Central memory CD8-positive, alpha-beta T cell (primary cell): ENCODE data around the gene POMGNT1.

Experiments
- ATAC-seq: fragments of 150-1000 bp; cut with Tn5 transposase; replicated peaks from 2 replicates; pipeline ENCODE4 v1.10.0; 2022; ENCODE audit warnings: mild to moderate bottlenecking, moderate FRiP score, moderate number of reproducible peaks; ENCODE audit not compliant: poor library complexity, severe bottlenecking; ENCODE audit errors: extremely low read depth
- DNase-seq, 2 donors: peaks; one replicate each; pipeline ENCODE4 v3.0.0; 2021; ENCODE audit warnings: low spot score in 2 of 2
- H3K27ac Mint-ChIP-seq: one replicate; pipeline ENCODE4 v1.8.0; 2022; ENCODE audit warnings: low read depth, mild to moderate bottlenecking, moderate library complexity, mixed read lengths
- H3K27me3 Mint-ChIP-seq: one replicate; pipeline ENCODE4 v1.8.0; 2022; ENCODE audit warnings: mixed read lengths
- H3K36me3 Mint-ChIP-seq: one replicate; pipeline ENCODE4 v1.8.0; 2022; ENCODE audit warnings: mild to moderate bottlenecking, moderate library complexity, mixed read lengths; ENCODE audit not compliant: insufficient read depth
- H3K4me1 Mint-ChIP-seq: one replicate; pipeline ENCODE4 v1.8.0; 2022; ENCODE audit warnings: mixed read lengths
- H3K4me3 Mint-ChIP-seq: one replicate; pipeline ENCODE4 v1.8.0; 2022; ENCODE audit warnings: mild to moderate bottlenecking, moderate library complexity, mixed read lengths
- H3K9me3 Mint-ChIP-seq: one replicate; pipeline ENCODE4 v1.8.0; 2022; ENCODE audit warnings: mixed read lengths

POMGNT1 gene

DNA sequence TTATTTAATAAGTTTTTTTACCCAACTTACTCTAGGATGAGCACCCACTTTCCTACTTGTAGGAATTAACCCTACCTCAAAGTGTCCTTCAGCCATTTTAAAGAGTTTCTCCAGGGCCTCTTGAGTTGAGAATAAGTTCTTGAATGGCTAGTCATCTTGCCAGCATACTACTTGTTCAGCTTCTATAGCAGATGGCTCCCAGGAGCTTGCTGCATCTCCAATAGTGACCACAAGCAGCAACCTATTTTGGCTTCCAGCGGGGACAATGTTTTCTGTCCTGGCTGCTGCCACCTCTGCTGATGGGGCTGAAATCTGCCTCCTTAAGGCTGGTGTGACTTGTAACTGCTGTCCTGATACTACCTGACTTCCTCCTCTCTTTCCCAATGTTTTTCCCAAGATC lies 45.0 kb downstream of the POMGNT1 start:
- DNase-seq (no peak), ATAC-seq (no peak)
- Mint-ChIP-seq H3K27me3 (no peaks in the 10 kb centered on the region), H3K4me3 (no peak overlapping the region), H3K27ac (no peak overlapping the region), H3K4me1 (no peaks in the 10 kb centered on the region), H3K9me3 (no peaks in the 10 kb centered on the region), H3K36me3 (peaks cover 4% of the 10 kb centered on the region)

DNA sequence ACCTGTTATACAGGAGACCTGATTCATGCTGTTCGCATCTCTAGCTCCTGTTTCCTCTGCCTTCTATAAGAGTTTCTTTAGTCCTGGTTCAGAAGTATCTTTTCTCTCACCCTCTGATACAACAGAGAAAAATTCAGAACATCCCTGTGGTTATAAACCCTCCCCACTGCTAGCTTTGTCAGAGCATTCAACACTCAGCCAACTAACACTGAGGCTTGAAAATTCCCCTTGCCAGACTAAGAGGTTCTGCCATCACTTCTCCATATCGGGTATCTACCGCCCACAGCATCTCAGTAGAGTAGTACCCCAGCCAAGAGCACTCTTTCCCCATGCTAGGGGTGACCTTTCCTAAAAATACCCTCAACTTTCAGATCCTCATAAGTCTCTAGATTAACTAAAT lies 46.2 kb downstream of the POMGNT1 start:
- Mint-ChIP-seq H3K4me3 (no peak overlapping the region), H3K4me1 (no peaks in the 10 kb centered on the region), H3K36me3 (peaks cover 4% of the 10 kb centered on the region), H3K27me3 (no peaks in the 10 kb centered on the region), H3K27ac (no peak overlapping the region), H3K9me3 (no peaks in the 10 kb centered on the region)
- DNase-seq (no peak), ATAC-seq (no peak)

DNA sequence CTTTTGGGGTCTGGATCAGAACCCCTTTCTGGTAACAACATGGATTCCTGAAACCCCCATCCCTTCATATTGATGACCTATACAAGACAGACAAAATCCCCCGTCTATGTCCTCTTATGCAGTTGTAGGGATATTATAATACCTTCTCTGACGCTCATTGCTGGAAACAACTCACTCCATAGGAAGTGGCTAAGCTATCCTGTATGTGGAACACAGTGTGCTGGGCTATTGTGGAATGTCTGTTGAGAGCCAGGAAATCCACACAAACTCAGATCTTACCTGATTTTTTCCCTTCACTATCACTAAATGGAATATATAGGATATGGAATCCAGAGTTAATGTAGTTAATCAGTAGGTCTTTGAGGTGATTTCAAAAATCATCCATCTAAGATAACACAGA lies 48.1 kb downstream of the POMGNT1 start:
- Mint-ChIP-seq H3K27me3 (no peaks in the 10 kb centered on the region), H3K4me1 (no peaks in the 10 kb centered on the region), H3K27ac (no peak overlapping the region), H3K36me3 (peaks cover 4% of the 10 kb centered on the region), H3K9me3 (no peaks in the 10 kb centered on the region), H3K4me3 (no peak overlapping the region)
- DNase-seq (no peak), ATAC-seq (no peak)

DNA sequence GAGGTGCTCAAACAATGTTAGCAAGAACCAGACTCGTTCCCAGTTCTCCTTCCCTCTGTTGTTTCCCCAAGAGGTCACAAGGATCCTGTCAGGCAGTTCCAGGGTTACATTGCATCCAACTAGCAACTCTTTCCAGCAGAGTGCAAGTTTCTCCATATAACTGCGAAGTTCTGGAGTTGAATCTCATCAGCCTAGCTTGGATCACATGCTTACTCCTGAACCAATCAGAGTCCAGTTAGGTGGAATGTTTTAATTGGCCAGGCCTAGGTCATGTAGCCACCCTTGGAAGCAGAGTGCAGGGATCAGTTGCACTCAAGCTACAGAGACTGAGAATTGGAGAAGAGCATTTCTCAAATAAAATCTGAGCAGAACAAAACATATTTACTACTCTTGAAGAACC lies 49.9 kb downstream of the POMGNT1 start:
- no peak overlapping the region for H3K27ac Mint-ChIP-seq
- H3K27me3 Mint-ChIP-seq: no peaks in the 10 kb centered on the region
- no peaks in the 10 kb centered on the region for H3K4me1 Mint-ChIP-seq
- no peak for ATAC-seq
- H3K9me3 Mint-ChIP-seq: no peaks in the 10 kb centered on the region
- H3K36me3 Mint-ChIP-seq: peaks cover 4% of the 10 kb centered on the region
- no peak overlapping the region for H3K4me3 Mint-ChIP-seq
- no peak for DNase-seq
